Right lobe of liver (tissue), 6 donors: ENCODE results near the gene DPYD. TPM values are rescaled to one million over a fixed set of nuclear protein-coding genes. Genes with fewer than 3 reads are reported as not detected.

ENCODE experiments used
- ATAC-seq, 4 donors: fragments of 200-7000 bp; cut with Tn5 transposase; one replicate each; pipeline ENCODE4 v1.9.1; 2020; ENCODE audit warnings: mild to moderate bottlenecking in 4 of 4, moderate library complexity in 4 of 4
- DNase-seq, 3 donors: peaks; one replicate each; pipeline ENCODE4 v3.0.0-alpha.2; 2020
- H3K27ac ChIP-seq, 3 donors: fragments of 200-600 bp; one replicate each; pipeline ENCODE4 v1.8.0; 2022
- H3K27me3 ChIP-seq, 2 donors: fragments of 200-600 bp; one replicate each; pipeline ENCODE4 v1.8.0; 2022
- H3K36me3 ChIP-seq, 4 donors: fragments of 200-600 bp; sonication (generic) in 1 of 4; one replicate each; pipeline versions ENCODE4 v1.5.1 to v1.8.0; 2017 to 2022; ENCODE audit warnings: control low read depth in 1 of 4
- H3K4me1 ChIP-seq, 4 donors: fragments of 200-600 bp; sonication (generic) in 1 of 4; one replicate each; pipeline versions ENCODE4 v1.5.1 to v1.8.0; 2017 to 2022; ENCODE audit warnings: control low read depth in 1 of 4
- H3K4me3 ChIP-seq, 3 donors: fragments of 200-600 bp; one replicate each; pipeline ENCODE4 v1.8.0; 2022
- H3K9me3 ChIP-seq, 4 donors: fragments of 200-600 bp; sonication (generic) in 1 of 4; one replicate each; pipeline versions ENCODE4 v1.5.1 to v1.8.0; 2017 to 2022; ENCODE audit warnings: control low read depth in 1 of 4
- CTCF ChIP-seq, 4 donors: fragments of 200-600 bp in 3 of 4; fragments of 450-650 bp in 1 of 4; IDR thresholded peaks; one replicate each; pipeline versions ENCODE4 v1.5.1 to v1.8.0; 2016 to 2022; ENCODE audit warnings: antibody characterized with exemption in 4 of 4, mild to moderate bottlenecking in 2 of 4
- POLR2A ChIP-seq: fragments of 450-650 bp; IDR thresholded peaks from one replicate; pipeline ENCODE4 v1.6.1; 2017; ENCODE audit warnings: antibody characterized with exemption, mild to moderate bottlenecking
- WGBS: methylation state at CpG from one replicate; pipeline ENCODE4 v1.1.6; 2018; ENCODE audit warnings: low coverage, low lambda C conversion rate; ENCODE audit not compliant: insufficient coverage; ENCODE audit errors: missing lambda C conversion rate; 5-methylcytosine and 5-hydroxymethylcytosine counted together
- intact Hi-C, 2 donors: fragments of 100-400 bp; cut with DNase I; formaldehyde crosslinking; loops; one replicate each; pipeline versions ENCODE4 v1.11.2 to v1.14.1; 2022
- total RNA-seq, 6 experiments: library from RNA; depleted of rRNA in 2 of 6; stranded (reverse); fragments of >200 nt in 2 of 6; fragmentation: NEBNext Ultra II Directional in 3 of 6; extraction: Animal tissue kit (Norgen Biotek cat#: 25700) in 3 of 6; gene quantifications; one replicate each; pipeline versions ENCODE4 v1.1.0 to v1.2.4, GENCODE V29; 2016 to 2023
- donor health status: DM: no; HTN: yes; CAD: no.
- donor health status: DM: no; HTN: no; CAD: no.
- donor health status: DM: no; HTN: no; CAD: no.
- donor health status: DM: no; HTN: yes; CAD: no.
- donor health status: DM: no; HTN: yes; CAD: no.

DPYD gene
- total RNA-seq, 6 experiments from 2014 or later: 25.2 to 74.4 (median 40.0) TPM

DNA sequence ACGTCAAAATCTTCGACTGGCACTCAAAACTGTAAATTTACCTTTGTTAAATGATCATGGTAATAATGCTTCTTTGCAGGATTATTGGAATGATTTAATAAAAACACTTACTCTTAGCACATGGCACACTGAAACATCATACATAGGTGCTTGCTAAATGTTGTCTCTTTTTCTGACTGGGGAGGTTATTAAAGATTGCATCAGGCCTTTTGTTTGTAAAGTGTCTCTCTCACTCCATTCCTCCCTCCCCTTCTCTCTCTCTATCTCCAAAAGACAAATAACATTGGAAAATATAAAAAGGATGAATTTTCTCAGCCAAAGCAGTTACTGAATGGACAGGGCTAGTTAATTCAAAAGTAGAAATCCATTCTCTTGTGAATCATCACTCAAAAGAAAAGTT lies 404.2 kb downstream of the DPYD start:
- TF ChIP-seq CTCF (IDR thresholded peaks at IDR 0.05): no peak
- no peak for TF ChIP-seq POLR2A
- ATAC-seq (peak; percentile 70 to 91 (median 82)), DNase-seq (no peak)
- 92% methylated on average over 2 of the region's 2 CpGs for WGBS
- intact Hi-C loops: no loop called here
- Histone ChIP-seq H3K9me3 (no peaks in the 10 kb centered on the region), H3K4me3 (no peak overlapping the region), H3K36me3 (peaks cover 0 to 2% (median 0%) of the 10 kb centered on the region in 4 donors), H3K27ac (no peak overlapping the region), H3K27me3 (no peaks in the 10 kb centered on the region), H3K4me1 (peaks cover 0 to 12% (median 0%) of the 10 kb centered on the region in 4 donors)

- TF ChIP-seq POLR2A (no peak), CTCF (IDR thresholded peaks at IDR 0.05) (no peak)
These were observed 412.1 kb downstream of the DPYD start for GRCh38 chr1:97508653-97509218.

DNA sequence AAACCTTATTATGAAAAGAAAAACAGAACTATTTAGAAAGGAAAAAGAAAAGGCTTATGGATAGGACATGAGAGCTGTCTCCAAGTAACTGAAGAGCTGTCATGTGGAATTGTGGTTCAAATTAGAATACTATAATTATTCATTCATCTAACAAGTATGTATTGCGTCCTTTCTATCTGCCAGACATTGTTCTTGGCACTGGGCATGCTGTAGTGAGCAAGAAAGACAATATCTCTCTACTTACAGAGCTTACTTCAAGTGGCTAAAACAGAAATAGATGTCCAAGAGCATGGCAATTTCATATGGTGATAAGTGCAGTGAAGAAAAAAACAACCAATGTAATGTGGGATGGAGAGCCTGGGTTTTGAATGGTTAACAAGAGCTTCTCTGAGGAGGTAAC lies 413.0 kb downstream of the DPYD start:
- Histone ChIP-seq H3K36me3 (peaks cover 0 to 2% (median 0%) of the 10 kb centered on the region in 4 donors), H3K27me3 (no peaks in the 10 kb centered on the region), H3K9me3 (no peaks in the 10 kb centered on the region), H3K4me1 (peaks cover 0 to under 1% (median 0%) of the 10 kb centered on the region in 4 donors), H3K4me3 (no peak overlapping the region), H3K27ac (no peak overlapping the region)
- TF ChIP-seq CTCF (IDR thresholded peaks at IDR 0.05): no peak
- no peak for TF ChIP-seq POLR2A
- 100% methylated on average over 1 of the region's 1 CpG for WGBS
- no peak for DNase-seq
- ATAC-seq: no peak
- intact Hi-C loops: no loop called here

More at GRCh38 chr1:97508653-97509218, 412.1 kb downstream of the DPYD start:
- no peak for ATAC-seq
- Histone ChIP-seq H3K27me3 (no peaks in the 10 kb centered on the region), H3K36me3 (peaks cover 0 to 2% (median 0%) of the 10 kb centered on the region in 4 donors), H3K27ac (no peak overlapping the region), H3K4me1 (no peaks in the 10 kb centered on the region), H3K4me3 (no peak overlapping the region), H3K9me3 (no peaks in the 10 kb centered on the region)
- intact Hi-C loops: no loop called here
- WGBS: 90% methylated on average over 7 of the region's 7 CpGs
- DNase-seq: no peak

GRCh38 chr1:97506368-97506767 lies 414.5 kb downstream of the DPYD start:
- H3K4me1 ChIP-seq: peaks cover 0 to 14% (median 3%) of the 10 kb centered on the region in 4 donors
- ATAC-seq: no peak
- no peak overlapping the region for H3K27ac ChIP-seq
- H3K27me3 ChIP-seq: no peaks in the 10 kb centered on the region
- no peak overlapping the region for H3K4me3 ChIP-seq
- no peak for TF ChIP-seq POLR2A
- no peak for TF ChIP-seq CTCF (IDR thresholded peaks at IDR 0.05)
- DNase-seq: no peak
- no peaks in the 10 kb centered on the region for H3K9me3 ChIP-seq
- H3K36me3 ChIP-seq: peaks cover 0 to under 1% (median 0%) of the 10 kb centered on the region in 4 donors
- 88% methylated on average over 1 of the region's 1 CpG for WGBS
- intact Hi-C loops: no loop called here
